T-helper 1 cell treated with Interleukin-12 subunit alpha and Interleukin-12 subunit beta and Interleukin-4 antibody, amounts not matched to agents 30 ng/mL and 1 ng/mL, for 36 hours (primary cell): ENCODE results near the gene MAF. TPM values are rescaled to one million over a fixed set of nuclear protein-coding genes. Genes with fewer than 3 reads are reported as not detected.

ENCODE experiments used
- intact Hi-C: fragments of 100-400 bp; cut with micrococcal nuclease; formaldehyde crosslinking; loops from one replicate; pipeline ENCODE4 v1.15.1; 2024
- total RNA-seq: library from RNA; stranded (reverse); gene quantifications from 2 replicates; pipeline ENCODE4 v1.2.3, GENCODE V29; 2022

Gene MAF
- total RNA-seq, 1 donor from 2014 or later: 70.6 TPM

- intact Hi-C loops: no loop called here
These were observed 50.2 kb downstream of the MAF start for GRCh38 chr16:79550373-79550772.

- intact Hi-C loops: no loop called here
These were observed 53.5 kb downstream of the MAF start for GRCh38 chr16:79547085-79547484.
